NB4 (cell line): Measurements from ENCODE around the gene LEPROT.

ENCODE experiments used
- MYC ChIP-seq: IDR thresholded peaks from 2 replicates; pipeline ENCODE4 v1.6.1; 2011; ENCODE audit warnings: low read depth, low read length
- POLR2A ChIP-seq: IDR thresholded peaks from 2 replicates; pipeline ENCODE4 v1.6.1; 2011; ENCODE audit warnings: mild to moderate bottlenecking; ENCODE audit not compliant: insufficient read length; ENCODE audit errors: extremely low read depth
- TF ChIP-seq, protein P1 (sequence below): IDR thresholded peaks from one replicate; pipeline ENCODE4 v1.5.1; 2012; ENCODE audit warnings: low read depth, low read length
- TF ChIP-seq, protein P2 (sequence below): IDR thresholded peaks from 2 replicates; pipeline ENCODE4 v1.6.1; 2011; ENCODE audit warnings: low read depth, low read length

DNA sequence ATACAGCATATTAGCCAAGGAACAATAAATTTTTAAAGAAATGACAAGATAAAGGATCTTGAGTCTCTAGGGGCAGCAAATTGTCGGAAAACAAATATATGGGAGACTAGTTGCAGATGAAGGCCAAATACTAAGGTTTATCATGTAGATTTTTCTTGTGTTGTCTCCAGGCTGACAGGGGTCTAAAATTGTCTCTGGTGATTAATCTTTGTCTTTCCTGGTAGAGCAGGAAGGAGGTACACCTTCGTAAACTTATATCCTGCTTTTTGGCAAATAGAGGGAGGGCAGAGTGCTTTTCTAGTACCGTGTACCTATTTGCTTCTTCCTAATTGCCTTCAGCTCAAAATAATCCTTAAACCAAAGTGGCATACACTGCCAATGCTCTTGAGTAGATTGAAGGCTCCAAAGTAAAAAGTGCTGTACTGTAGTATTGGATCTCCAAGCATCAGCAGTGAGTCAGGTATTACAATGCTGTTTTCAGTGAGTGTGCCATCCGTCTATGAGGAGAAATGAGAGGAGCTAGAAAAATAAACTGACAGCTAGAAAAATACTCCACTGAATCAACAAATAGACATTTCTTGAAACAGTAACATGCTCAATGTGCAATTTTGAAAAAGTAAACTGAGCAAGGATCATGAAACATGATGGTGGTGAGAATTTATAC is 1.8 kb upstream of the LEPROT start:
- TF ChIP-seq, protein P1, sequence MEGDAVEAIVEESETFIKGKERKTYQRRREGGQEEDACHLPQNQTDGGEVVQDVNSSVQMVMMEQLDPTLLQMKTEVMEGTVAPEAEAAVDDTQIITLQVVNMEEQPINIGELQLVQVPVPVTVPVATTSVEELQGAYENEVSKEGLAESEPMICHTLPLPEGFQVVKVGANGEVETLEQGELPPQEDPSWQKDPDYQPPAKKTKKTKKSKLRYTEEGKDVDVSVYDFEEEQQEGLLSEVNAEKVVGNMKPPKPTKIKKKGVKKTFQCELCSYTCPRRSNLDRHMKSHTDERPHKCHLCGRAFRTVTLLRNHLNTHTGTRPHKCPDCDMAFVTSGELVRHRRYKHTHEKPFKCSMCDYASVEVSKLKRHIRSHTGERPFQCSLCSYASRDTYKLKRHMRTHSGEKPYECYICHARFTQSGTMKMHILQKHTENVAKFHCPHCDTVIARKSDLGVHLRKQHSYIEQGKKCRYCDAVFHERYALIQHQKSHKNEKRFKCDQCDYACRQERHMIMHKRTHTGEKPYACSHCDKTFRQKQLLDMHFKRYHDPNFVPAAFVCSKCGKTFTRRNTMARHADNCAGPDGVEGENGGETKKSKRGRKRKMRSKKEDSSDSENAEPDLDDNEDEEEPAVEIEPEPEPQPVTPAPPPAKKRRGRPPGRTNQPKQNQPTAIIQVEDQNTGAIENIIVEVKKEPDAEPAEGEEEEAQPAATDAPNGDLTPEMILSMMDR: no peak
- TF ChIP-seq, protein P2, sequence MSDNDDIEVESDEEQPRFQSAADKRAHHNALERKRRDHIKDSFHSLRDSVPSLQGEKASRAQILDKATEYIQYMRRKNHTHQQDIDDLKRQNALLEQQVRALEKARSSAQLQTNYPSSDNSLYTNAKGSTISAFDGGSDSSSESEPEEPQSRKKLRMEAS: no peak
- TF ChIP-seq POLR2A (no peak), MYC (no peak)
